Panc1 (cell line): Measurements from ENCODE around the gene MPI. TPM values are rescaled to one million over a fixed set of nuclear protein-coding genes. Genes with fewer than 3 reads are reported as not detected.
"Not testable (repeated sequence)": the region's sequence is repeated elsewhere in the genome, so short reads cannot be mapped to it uniquely, and the experiment has no call there.

Experiments used
- ATAC-seq: fragments of 200-7000 bp; cut with Tn5 transposase; 2 replicates; pipeline ENCODE4 v1.9.1; 2020; ENCODE audit warnings: mild to moderate bottlenecking, moderate library complexity
- BruUV-seq: library from RNA; stranded (reverse); fragments of 400-500 nt; replicated peaks from 2 replicates; lab custom pipeline; 2021; lab: Mats Ljungman, UMichigan
- CTCF ChIA-PET: fragments of 300-600 bp; sonication (Branson Sonifier 250); formaldehyde crosslinking; loops from one replicate; lab custom pipeline; 2022; ENCODE audit warnings: antibody characterized with exemption; lab: Charles Lee
- POLR2A ChIA-PET: fragments of 300-600 bp; sonication (Branson Sonifier 250); formaldehyde crosslinking; loops from one replicate; lab custom pipeline; 2022; ENCODE audit warnings: antibody characterized with exemption; lab: Charles Lee
- DNase-seq: peaks from one replicate; pipeline ENCODE4 v3.0.0-alpha.2; 2010; ENCODE audit warnings: low read depth, low spot score
- H3K27ac ChIP-seq: 2 replicates; pipeline ENCODE4 v1.5.1; 2011; ENCODE audit warnings: mild to moderate bottlenecking, low read length, inconsistent platforms
- H3K27me3 ChIP-seq: fragments of 200-500 bp; sonication (Bioruptor generic); 2 replicates; pipeline ENCODE4 v1.6.0; 2014; ENCODE audit warnings: low read length, inconsistent platforms; ENCODE audit not compliant: control insufficient read depth, insufficient read depth
- H3K36me3 ChIP-seq: fragments of 200-500 bp; sonication (Bioruptor generic); 2 replicates; pipeline ENCODE4 v1.5.1; 2014; ENCODE audit warnings: inconsistent platforms, mild to moderate bottlenecking, low read length, moderate library complexity; ENCODE audit not compliant: control insufficient read depth, insufficient read depth
- H3K4me1 ChIP-seq: 2 replicates; pipeline ENCODE4 v1.5.1; 2011; ENCODE audit warnings: inconsistent platforms, mild to moderate bottlenecking, low read length, moderate library complexity; ENCODE audit not compliant: control insufficient read depth, insufficient read depth
- H3K4me3 ChIP-seq, 2 experiments: 2 replicates each; pipeline ENCODE4 v1.5.1; 2011 to 2012; ENCODE audit warnings: low read depth in 2 of 2, low read length in 2 of 2, mild to moderate bottlenecking in 2 of 2, inconsistent platforms in 1 of 2, moderate library complexity in 1 of 2
- H3K9me3 ChIP-seq: fragments of 200-500 bp; sonication (Bioruptor generic); 2 replicates; pipeline ENCODE4 v1.5.1; 2014; ENCODE audit warnings: low read depth, mild to moderate bottlenecking, inconsistent platforms, low read length, moderate library complexity; ENCODE audit not compliant: control insufficient read depth, insufficient read depth
- POLR2AphosphoS5 ChIP-seq: IDR thresholded peaks from 2 replicates; pipeline ENCODE4 v1.6.1; 2012; ENCODE audit warnings: mild to moderate bottlenecking, low read depth, low read length, moderate library complexity
- SIN3A ChIP-seq: IDR thresholded peaks from 2 replicates; pipeline ENCODE4 v1.6.1; 2012; ENCODE audit warnings: low read depth, mild to moderate bottlenecking, low read length, moderate library complexity, borderline replicate concordance; ENCODE audit not compliant: insufficient read depth
- TCF7L2 ChIP-seq: IDR thresholded peaks from 2 replicates; pipeline ENCODE4 v1.6.1; 2011; ENCODE audit warnings: mild to moderate bottlenecking, low read depth, low read length, inconsistent platforms
- in situ Hi-C: cut with HindIII; loops from 2 replicates; pipeline ENCODE4 v1.10.0; 2016; ENCODE audit warnings: low sequenced_read_pairs, low pct_unique_long_range_greater_than_20kb
- intact Hi-C: fragments of 100-400 bp; cut with micrococcal nuclease; formaldehyde crosslinking; loops from one replicate; pipeline ENCODE4 v1.10.0; 2022; ENCODE audit not compliant: unreplicated experiment
- total RNA-seq: library from RNA; stranded (reverse); gene quantifications from one replicate; pipeline ENCODE4 v1.2.1, GENCODE V29; 2021; ENCODE audit not compliant: unreplicated experiment
- TF ChIP-seq, protein P1 (sequence below): fragments of 450-650 bp; IDR thresholded peaks from 2 replicates; pipeline ENCODE4 v1.5.1; 2017; ENCODE audit warnings: mild to moderate bottlenecking
- TF ChIP-seq, protein P2 (sequence below), 2 experiments: IDR thresholded peaks; 2 replicates each; pipeline ENCODE4 v1.6.1; 2011 to 2012; ENCODE audit warnings: low read depth in 2 of 2, control low read depth in 1 of 2, low read length in 1 of 2, mild to moderate bottlenecking in 1 of 2, moderate library complexity in 1 of 2; ENCODE audit not compliant: insufficient read depth in 1 of 2

Gene MPI
- total RNA-seq, 1 experiment from 2014 or later = 45.8 TPM

DNA sequence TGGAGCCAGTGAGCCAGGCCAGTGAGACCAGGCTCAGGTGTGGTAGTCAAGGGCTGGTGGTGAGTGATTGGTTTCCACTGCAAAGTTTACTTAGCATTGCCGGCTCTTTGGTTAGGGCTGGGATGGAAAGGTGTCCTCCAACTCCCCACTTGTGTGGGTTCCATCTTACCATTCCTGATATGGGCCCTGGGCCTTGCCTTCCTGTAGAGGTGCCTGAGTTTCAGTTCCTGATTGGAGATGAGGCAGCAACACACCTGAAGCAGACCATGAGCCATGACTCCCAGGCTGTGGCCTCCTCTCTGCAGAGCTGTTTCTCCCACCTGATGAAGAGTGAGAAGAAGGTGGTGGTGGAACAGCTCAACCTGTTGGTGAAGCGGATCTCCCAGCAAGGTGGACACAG is 3.1 kb downstream of the MPI start:
- H3K4me3 ChIP-seq = no peak overlapping the region
- TF ChIP-seq, protein P1, sequence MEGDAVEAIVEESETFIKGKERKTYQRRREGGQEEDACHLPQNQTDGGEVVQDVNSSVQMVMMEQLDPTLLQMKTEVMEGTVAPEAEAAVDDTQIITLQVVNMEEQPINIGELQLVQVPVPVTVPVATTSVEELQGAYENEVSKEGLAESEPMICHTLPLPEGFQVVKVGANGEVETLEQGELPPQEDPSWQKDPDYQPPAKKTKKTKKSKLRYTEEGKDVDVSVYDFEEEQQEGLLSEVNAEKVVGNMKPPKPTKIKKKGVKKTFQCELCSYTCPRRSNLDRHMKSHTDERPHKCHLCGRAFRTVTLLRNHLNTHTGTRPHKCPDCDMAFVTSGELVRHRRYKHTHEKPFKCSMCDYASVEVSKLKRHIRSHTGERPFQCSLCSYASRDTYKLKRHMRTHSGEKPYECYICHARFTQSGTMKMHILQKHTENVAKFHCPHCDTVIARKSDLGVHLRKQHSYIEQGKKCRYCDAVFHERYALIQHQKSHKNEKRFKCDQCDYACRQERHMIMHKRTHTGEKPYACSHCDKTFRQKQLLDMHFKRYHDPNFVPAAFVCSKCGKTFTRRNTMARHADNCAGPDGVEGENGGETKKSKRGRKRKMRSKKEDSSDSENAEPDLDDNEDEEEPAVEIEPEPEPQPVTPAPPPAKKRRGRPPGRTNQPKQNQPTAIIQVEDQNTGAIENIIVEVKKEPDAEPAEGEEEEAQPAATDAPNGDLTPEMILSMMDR = no peak
- TF ChIP-seq SIN3A = no peak
- no peak for TF ChIP-seq TCF7L2
- TF ChIP-seq, protein P2, sequence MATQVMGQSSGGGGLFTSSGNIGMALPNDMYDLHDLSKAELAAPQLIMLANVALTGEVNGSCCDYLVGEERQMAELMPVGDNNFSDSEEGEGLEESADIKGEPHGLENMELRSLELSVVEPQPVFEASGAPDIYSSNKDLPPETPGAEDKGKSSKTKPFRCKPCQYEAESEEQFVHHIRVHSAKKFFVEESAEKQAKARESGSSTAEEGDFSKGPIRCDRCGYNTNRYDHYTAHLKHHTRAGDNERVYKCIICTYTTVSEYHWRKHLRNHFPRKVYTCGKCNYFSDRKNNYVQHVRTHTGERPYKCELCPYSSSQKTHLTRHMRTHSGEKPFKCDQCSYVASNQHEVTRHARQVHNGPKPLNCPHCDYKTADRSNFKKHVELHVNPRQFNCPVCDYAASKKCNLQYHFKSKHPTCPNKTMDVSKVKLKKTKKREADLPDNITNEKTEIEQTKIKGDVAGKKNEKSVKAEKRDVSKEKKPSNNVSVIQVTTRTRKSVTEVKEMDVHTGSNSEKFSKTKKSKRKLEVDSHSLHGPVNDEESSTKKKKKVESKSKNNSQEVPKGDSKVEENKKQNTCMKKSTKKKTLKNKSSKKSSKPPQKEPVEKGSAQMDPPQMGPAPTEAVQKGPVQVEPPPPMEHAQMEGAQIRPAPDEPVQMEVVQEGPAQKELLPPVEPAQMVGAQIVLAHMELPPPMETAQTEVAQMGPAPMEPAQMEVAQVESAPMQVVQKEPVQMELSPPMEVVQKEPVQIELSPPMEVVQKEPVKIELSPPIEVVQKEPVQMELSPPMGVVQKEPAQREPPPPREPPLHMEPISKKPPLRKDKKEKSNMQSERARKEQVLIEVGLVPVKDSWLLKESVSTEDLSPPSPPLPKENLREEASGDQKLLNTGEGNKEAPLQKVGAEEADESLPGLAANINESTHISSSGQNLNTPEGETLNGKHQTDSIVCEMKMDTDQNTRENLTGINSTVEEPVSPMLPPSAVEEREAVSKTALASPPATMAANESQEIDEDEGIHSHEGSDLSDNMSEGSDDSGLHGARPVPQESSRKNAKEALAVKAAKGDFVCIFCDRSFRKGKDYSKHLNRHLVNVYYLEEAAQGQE (IDR thresholded peaks at IDR 0.05; ENCODE audit: insufficient read depth in 1 of 2, low read depth in 2 of 2, low read length in 1 of 2) = no peak
- TF ChIP-seq POLR2AphosphoS5 = no peak
- H3K9me3 ChIP-seq = no peaks in the 10 kb centered on the region
- H3K4me1 ChIP-seq = peaks cover 9% of the 10 kb centered on the region
- ATAC-seq (no peak), DNase-seq (no peak)
- H3K27me3 ChIP-seq = no peaks in the 10 kb centered on the region
- ChIA-PET CTCF (no interaction called here), POLR2A (no interaction called here)
- H3K36me3 ChIP-seq = no peaks in the 10 kb centered on the region; the same call in 1 of the 2 replicates
- no TSS peak for BruUV-seq
- intact Hi-C loops (no loop called here), in situ Hi-C loops (no loop called here)
- no peak overlapping the region for H3K27ac ChIP-seq

- Histone ChIP-seq H3K27me3 (no peaks in the 10 kb centered on the region), H3K36me3 (no peaks in the 10 kb centered on the region; the same call in 1 of the 2 replicates), H3K27ac (no peak overlapping the region), H3K9me3 (no peaks in the 10 kb centered on the region), H3K4me3 (no peak overlapping the region), H3K4me1 (peaks cover 9% of the 10 kb centered on the region)
- DNase-seq (no peak), ATAC-seq (no peak)
- POLR2A ChIA-PET = interaction anchor here (0.6 to 0.7 kb wide), 3 partner anchors 10 to 170 kb away, joined by 5 to 6 read pairs (median 6); no protein-coding TSS in a partner anchor
- CTCF ChIA-PET = no interaction called here
- intact Hi-C loops (no loop called here), in situ Hi-C loops (no loop called here)
- no TSS peak for BruUV-seq
- TF ChIP-seq, protein P1 = no peak
- TF ChIP-seq POLR2AphosphoS5 (no peak), SIN3A (no peak), TCF7L2 (no peak)
- TF ChIP-seq, protein P2 (IDR thresholded peaks at IDR 0.05; ENCODE audit: insufficient read depth in 1 of 2, low read depth in 2 of 2, low read length in 1 of 2) = no peak
These were observed 3.8 kb downstream of the MPI start for GRCh38 chr15:74893627-74894026.

DNA sequence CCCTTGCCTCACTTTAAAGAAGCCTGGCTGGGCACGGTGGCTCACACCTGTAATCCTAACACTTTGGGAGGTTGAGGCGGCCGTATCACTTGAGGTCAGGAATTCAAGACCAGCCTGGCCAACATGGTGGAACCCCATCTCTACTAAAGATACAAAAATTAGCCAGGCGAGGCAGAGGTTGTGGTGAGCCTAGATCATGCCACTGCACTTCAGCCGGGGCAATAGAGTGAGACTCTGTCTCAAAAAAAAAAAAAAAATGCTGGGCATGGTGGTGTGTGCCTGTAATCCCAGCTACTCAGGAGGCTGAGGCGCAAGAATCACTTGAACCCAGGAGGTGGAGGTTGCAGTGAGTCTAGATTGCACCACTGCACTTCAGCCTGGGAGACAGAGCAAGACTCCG is 4.5 kb downstream of the MPI start:
- in situ Hi-C loops, DNase-seq, BruUV-seq, H3K36me3 ChIP-seq, H3K27me3 ChIP-seq, H3K27ac ChIP-seq, H3K4me3 ChIP-seq, intact Hi-C loops, H3K4me1 ChIP-seq, H3K9me3 ChIP-seq, ATAC-seq: not testable (repeated sequence)
- ChIA-PET CTCF (interaction anchor here (0.5 kb wide), 1 partner anchor 65 kb away, joined by 3 read pairs; no protein-coding TSS in a partner anchor), POLR2A (interaction anchor here (0.7 kb wide), 1 partner anchor 51 kb away, joined by 3 read pairs; no protein-coding TSS in a partner anchor)
